Osteocyte (in vitro differentiated cells): ENCODE data around the gene COPS4. TPM values are rescaled to one million over a fixed set of nuclear protein-coding genes. Genes with fewer than 3 reads are reported as not detected.
A peak's percentile ranks its signal among the peaks of the same experiment; 100 is the strongest.
"Not testable (repeated sequence)": the region's sequence is repeated elsewhere in the genome, so short reads cannot be mapped to it uniquely, and the experiment has no call there.

Experiments used
- DNase-seq: peaks from one replicate; pipeline ENCODE4 v3.0.0; 2021; ENCODE audit warnings: mixed read lengths; ENCODE audit not compliant: unreplicated experiment; ENCODE audit errors: extremely low spot score
- H3K27ac Mint-ChIP-seq: one replicate; pipeline ENCODE4 v1.8.0; 2021; ENCODE audit warnings: mild to moderate bottlenecking, mixed read lengths; ENCODE audit not compliant: unreplicated experiment
- H3K27me3 Mint-ChIP-seq: one replicate; pipeline ENCODE4 v1.8.0; 2021; ENCODE audit warnings: mixed read lengths; ENCODE audit not compliant: unreplicated experiment
- H3K36me3 Mint-ChIP-seq: one replicate; pipeline ENCODE4 v1.8.0; 2021; ENCODE audit warnings: mixed read lengths; ENCODE audit not compliant: unreplicated experiment
- H3K4me1 Mint-ChIP-seq: one replicate; pipeline ENCODE4 v1.8.0; 2021; ENCODE audit warnings: mixed read lengths; ENCODE audit not compliant: unreplicated experiment
- H3K4me3 Mint-ChIP-seq: one replicate; pipeline ENCODE4 v1.8.0; 2021; ENCODE audit warnings: mild to moderate bottlenecking, moderate library complexity, mixed read lengths; ENCODE audit not compliant: unreplicated experiment
- H3K9me3 Mint-ChIP-seq: one replicate; pipeline ENCODE4 v1.8.0; 2021; ENCODE audit warnings: mixed read lengths; ENCODE audit not compliant: unreplicated experiment
- CTCF ChIP-seq: fragments of 200-600 bp; sonication (generic); IDR thresholded peaks from 2 replicates; pipeline ENCODE4 v1.5.0; 2021; ENCODE audit warnings: antibody characterized with exemption, mild to moderate bottlenecking, moderate library complexity
- total RNA-seq: library from RNA; stranded (reverse); gene quantifications from 2 replicates; pipeline ENCODE4 v1.2.1, GENCODE V29; 2021

Gene COPS4
- total RNA-seq, 1 donor from 2014 or later, result 38.5 TPM

GRCh38 chr4:83108101-83108861, 73.3 kb downstream of the COPS4 start:
- DNase-seq, result no peak
- Mint-ChIP-seq H3K4me1 (peaks cover 9% of the 10 kb centered on the region), H3K27me3 (no peaks in the 10 kb centered on the region), H3K36me3 (no peaks in the 10 kb centered on the region), H3K9me3 (no peaks in the 10 kb centered on the region), H3K4me3 (peak overlapping the region; percentile 76), H3K27ac (no peak overlapping the region)
- no peak for TF ChIP-seq CTCF

GRCh38 chr4:83109480-83110222, 74.7 kb downstream of the COPS4 start:
- H3K36me3 Mint-ChIP-seq, result no peaks in the 10 kb centered on the region
- peak overlapping the region; percentile 83 for H3K27ac Mint-ChIP-seq
- DNase-seq, result no peak
- H3K4me3 Mint-ChIP-seq, result peak overlapping the region; percentile 76
- TF ChIP-seq CTCF, result no peak
- no peaks in the 10 kb centered on the region for H3K27me3 Mint-ChIP-seq
- H3K4me1 Mint-ChIP-seq, result peaks cover 9% of the 10 kb centered on the region
- no peaks in the 10 kb centered on the region for H3K9me3 Mint-ChIP-seq

GRCh38 chr4:83110223-83110945, 75.4 kb downstream of the COPS4 start:
- peak overlapping the region; percentile 83 for H3K27ac Mint-ChIP-seq
- no peaks in the 10 kb centered on the region for H3K9me3 Mint-ChIP-seq
- H3K4me1 Mint-ChIP-seq, result peaks cover 9% of the 10 kb centered on the region

GRCh38 chr4:83110970-83111750, 76.2 kb downstream of the COPS4 start:
- Mint-ChIP-seq H3K27ac (no peak overlapping the region), H3K27me3 (no peaks in the 10 kb centered on the region), H3K9me3 (no peaks in the 10 kb centered on the region), H3K36me3 (no peaks in the 10 kb centered on the region), H3K4me1 (peaks cover 9% of the 10 kb centered on the region), H3K4me3 (peak overlapping the region; percentile 76)
- no peak for TF ChIP-seq CTCF
- no peak for DNase-seq

More at GRCh38 chr4:83110223-83110945, 75.4 kb downstream of the COPS4 start:
- TF ChIP-seq CTCF, result peak; percentile 75
- H3K4me3 Mint-ChIP-seq, result peak overlapping the region; percentile 76
- H3K36me3 Mint-ChIP-seq, result no peaks in the 10 kb centered on the region
- peak; percentile 91 for DNase-seq
- H3K27me3 Mint-ChIP-seq, result no peaks in the 10 kb centered on the region

GRCh38 chr4:83111751-83112141, 76.8 kb downstream of the COPS4 start:
- H3K27ac Mint-ChIP-seq, H3K27me3 Mint-ChIP-seq, DNase-seq, H3K4me3 Mint-ChIP-seq, H3K36me3 Mint-ChIP-seq, H3K9me3 Mint-ChIP-seq, H3K4me1 Mint-ChIP-seq: not testable (repeated sequence)
